B cell (primary cell): ENCODE data around the gene NPAT. TPM values are rescaled to one million over a fixed set of nuclear protein-coding genes. Genes with fewer than 3 reads are reported as not detected.

Experiments
- ATAC-seq: fragments of 200-7000 bp; cut with Tn5 transposase; one replicate; pipeline ENCODE4 v1.10.0; 2021; ENCODE audit warnings: low read depth, mild to moderate bottlenecking, moderate number of reproducible peaks, moderate library complexity
- CTCF ChIA-PET: fragments of 350-600 bp; sonication (Branson Sonifier 250); formaldehyde crosslinking; loops from one replicate; lab custom pipeline; 2021; ENCODE audit warnings: antibody characterized with exemption, inconsistent platforms; lab: Charles Lee
- POLR2A ChIA-PET: fragments of 350-600 bp; sonication (Branson Sonifier 250); formaldehyde crosslinking; loops from one replicate; lab custom pipeline; 2021; ENCODE audit warnings: antibody characterized with exemption; lab: Charles Lee
- DNase-seq: peaks from one replicate; pipeline ENCODE4 v3.0.0; 2013
- H2AFZ ChIP-seq: 2 replicates; pipeline ENCODE4 v1.6.1; 2012; ENCODE audit warnings: mild to moderate bottlenecking, low read depth, low read length; ENCODE audit not compliant: insufficient read depth, poor library complexity, severe bottlenecking
- H3K27ac ChIP-seq, 2 donors: 1 replicate in 1 of 2; 2 replicates in 1 of 2; pipeline ENCODE4 v1.5.1; 2012 to 2013; ENCODE audit warnings: low read length in 2 of 2, mild to moderate bottlenecking in 2 of 2, moderate library complexity in 1 of 2
- H3K27me3 ChIP-seq, 4 experiments: fragments of 200-600 bp in 1 of 4; sonication (generic) in 1 of 4; replicated peaks in 1 of 4; 1 replicate in 2 of 4; 2 replicates in 2 of 4; pipeline versions ENCODE4 v1.6.1 to v1.7.0; 2013 to 2016; ENCODE audit warnings: low read length in 3 of 4, mild to moderate bottlenecking in 2 of 4, mixed read lengths in 1 of 4, moderate library complexity in 1 of 4; ENCODE audit not compliant: insufficient read depth in 4 of 4, control insufficient read depth in 3 of 4; ENCODE audit errors: control extremely low read depth in 1 of 4
- H3K36me3 ChIP-seq, 2 experiments: replicated peaks in 1 of 2; 1 replicate in 1 of 2; 2 replicates in 1 of 2; pipeline versions ENCODE4 v1.6.1 to v1.7.1; 2013; ENCODE audit warnings: low read length in 1 of 2; ENCODE audit not compliant: insufficient read depth in 2 of 2, control insufficient read depth in 1 of 2; ENCODE audit errors: control extremely low read depth in 1 of 2, extremely low read depth in 1 of 2
- H3K4me1 ChIP-seq, 2 donors: fragments of 200-600 bp in 1 of 2; sonication (generic) in 1 of 2; 1 replicate in 1 of 2; 2 replicates in 1 of 2; pipeline versions ENCODE4 v1.5.1 to v1.6.1; 2013 to 2017; ENCODE audit warnings: low read length in 2 of 2; ENCODE audit not compliant: control insufficient read depth in 2 of 2, insufficient read depth in 2 of 2
- H3K4me2 ChIP-seq: replicated peaks from 2 replicates; pipeline ENCODE3; 2012; ENCODE audit warnings: mild to moderate bottlenecking, low read depth, low read length; ENCODE audit not compliant: poor library complexity, severe bottlenecking
- H3K4me3 ChIP-seq, 5 experiments: fragments of 200-600 bp in 1 of 5; sonication (generic) in 1 of 5; 1 replicate in 3 of 5; 2 replicates in 2 of 5; pipeline versions ENCODE4 v1.5.1 to v1.7.0; 2011 to 2016; ENCODE audit warnings: low read length in 4 of 5, mild to moderate bottlenecking in 4 of 5, low read depth in 2 of 5, control low read depth in 1 of 5, moderate library complexity in 1 of 5; ENCODE audit not compliant: insufficient read depth in 1 of 5; ENCODE audit errors: control extremely low read depth in 1 of 5, extremely low read depth in 1 of 5
- H3K79me2 ChIP-seq: fragments of 200-600 bp; sonication (generic); one replicate; pipeline ENCODE4 v1.6.0; 2016; ENCODE audit warnings: low read length; ENCODE audit not compliant: control insufficient read depth, insufficient read depth
- H3K9ac ChIP-seq: fragments of 200-600 bp; sonication (generic); 2 replicates; pipeline ENCODE4 v1.6.1; 2017; ENCODE audit warnings: mild to moderate bottlenecking, low read length, moderate library complexity
- H3K9me3 ChIP-seq, 3 donors: one replicate each; pipeline versions ENCODE4 v1.6.1 to v1.7.1; 2013; ENCODE audit warnings: low read length in 2 of 3; ENCODE audit not compliant: control insufficient read depth in 2 of 3, insufficient read depth in 1 of 3; ENCODE audit errors: control extremely low read depth in 1 of 3
- H4K20me1 ChIP-seq: 2 replicates; pipeline ENCODE4 v1.6.0; 2012; ENCODE audit warnings: mild to moderate bottlenecking, low read length; ENCODE audit not compliant: insufficient read depth, control insufficient read depth, poor library complexity, severe bottlenecking
- H3K27ac Mint-ChIP-seq: one replicate; pipeline ENCODE4 v1.8.0; 2021; ENCODE audit warnings: mixed read lengths
- H3K27me3 Mint-ChIP-seq: one replicate; pipeline ENCODE4 v1.8.0; 2021; ENCODE audit warnings: mixed read lengths
- H3K4me1 Mint-ChIP-seq: one replicate; pipeline ENCODE4 v1.8.0; 2021; ENCODE audit warnings: mixed read lengths
- H3K4me3 Mint-ChIP-seq: one replicate; pipeline ENCODE4 v1.8.0; 2021; ENCODE audit warnings: mixed read lengths
- H3K9me3 Mint-ChIP-seq: one replicate; pipeline ENCODE4 v1.8.0; 2022; ENCODE audit warnings: mixed read lengths; ENCODE audit not compliant: insufficient read depth
- EZH2 ChIP-seq: IDR thresholded peaks from 2 replicates; pipeline ENCODE4 v1.6.1; 2012; ENCODE audit warnings: borderline replicate concordance, low read depth, mild to moderate bottlenecking, moderate library complexity, low read length; ENCODE audit not compliant: insufficient read depth, poor library complexity, severe bottlenecking
- WGBS: methylation state at CpG from one replicate; pipeline ENCODE4 v1.1.5; 2013; ENCODE audit warnings: missing lambda C conversion rate; ENCODE audit not compliant: insufficient coverage; 5-methylcytosine and 5-hydroxymethylcytosine counted together
- intact Hi-C: fragments of 100-400 bp; cut with micrococcal nuclease; formaldehyde crosslinking; loops from one replicate; pipeline ENCODE4 v1.10.0; 2022
- polyA minus RNA-seq: library from RNA; depleted of rRNA, polyadenylated mRNA; stranded (reverse); fragments of >200 nt; gene quantifications from 2 replicates; pipeline ENCODE4 v1.2.3, GENCODE V29; 2012
- polyA plus RNA-seq: library from polyadenylated mRNA; depleted of rRNA; stranded (reverse); fragments of >200 nt; gene quantifications from 2 replicates; pipeline ENCODE4 v1.2.3, GENCODE V29; 2012
- total RNA-seq, 2 donors: library from RNA; stranded (reverse); fragments of 120-200 nt in 1 of 2; gene quantifications; 1 replicate in 1 of 2; 2 replicates in 1 of 2; pipeline versions ENCODE4 v1.2.3 to v1.2.4, GENCODE V29; 2013 to 2022
- TF ChIP-seq, protein P1 (sequence below): fragments of 200-600 bp; IDR thresholded peaks from one replicate; pipeline ENCODE4 v1.8.0; 2022; ENCODE audit warnings: antibody characterized with exemption, mild to moderate bottlenecking

The NPAT gene
- total RNA-seq (51.7 and 52.7 TPM in 2 replicates), polyA plus RNA-seq (8.8 and 10.3 TPM in 2 replicates), polyA minus RNA-seq (13.7 and 18.6 TPM in 2 replicates)
- total RNA-seq (2013) = 41.5 TPM

DNA sequence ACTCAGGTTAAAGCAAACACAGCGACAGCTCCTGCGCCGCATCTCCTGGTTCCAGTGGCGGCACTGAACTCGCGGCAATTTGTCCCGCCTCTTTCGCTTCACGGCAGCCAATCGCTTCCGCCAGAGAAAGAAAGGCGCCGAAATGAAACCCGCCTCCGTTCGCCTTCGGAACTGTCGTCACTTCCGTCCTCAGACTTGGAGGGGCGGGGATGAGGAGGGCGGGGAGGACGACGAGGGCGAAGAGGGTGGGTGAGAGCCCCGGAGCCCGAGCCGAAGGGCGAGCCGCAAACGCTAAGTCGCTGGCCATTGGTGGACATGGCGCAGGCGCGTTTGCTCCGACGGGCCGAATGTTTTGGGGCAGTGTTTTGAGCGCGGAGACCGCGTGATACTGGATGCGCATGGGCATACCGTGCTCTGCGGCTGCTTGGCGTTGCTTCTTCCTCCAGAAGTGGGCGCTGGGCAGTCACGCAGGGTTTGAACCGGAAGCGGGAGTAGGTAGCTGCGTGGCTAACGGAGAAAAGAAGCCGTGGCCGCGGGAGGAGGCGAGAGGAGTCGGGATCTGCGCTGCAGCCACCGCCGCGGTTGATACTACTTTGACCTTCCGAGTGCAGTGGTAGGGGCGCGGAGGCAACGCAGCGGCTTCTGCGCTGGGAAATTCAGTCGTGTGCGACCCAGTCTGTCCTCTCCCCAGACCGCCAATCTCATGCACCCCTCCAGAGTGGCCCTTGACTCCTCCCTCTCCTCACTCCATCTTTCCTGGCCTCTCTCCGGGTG, at the start of gene NPAT, which contains the start of gene ATM:
NPAT (minus strand) TSS at position 65 of the 774 bp plus-strand sequence. CDS start 102 bp downstream, outside the sequence.
ATM (plus strand) TSS at position 494 of the 774 bp plus-strand sequence. CDS start 4,558 bp downstream, outside the sequence.
- Mint-ChIP-seq H3K27me3 (no peaks in the 10 kb centered on the region), H3K9me3 (no peaks in the 10 kb centered on the region), H3K27ac (no peak within 1 kb of the TSS), H3K4me1 (peaks cover 62% of the 10 kb centered on the region), H3K4me3 (no peak within 1 kb of the TSS)
- Histone ChIP-seq H3K27ac (peak within 1 kb of the TSS; percentile 98 to 99), H3K4me2 (peak within 1 kb of the TSS; percentile 83), H2AFZ (peak within 1 kb of the TSS; percentile 90), H3K79me2 (peaks cover 90% of the 10 kb centered on the region), H3K9me3 (no peaks in the 10 kb centered on the region), H3K27me3 (no peaks in the 10 kb centered on the region), H3K36me3 (peaks cover 0 to 27% of the 10 kb centered on the region in 2 experiments), H4K20me1 (peaks cover 24% of the 10 kb centered on the region), H3K4me1 (peaks cover 58% of the 10 kb centered on the region in 2 donors), H3K4me3 (peak within 1 kb of the TSS; percentile 97 to 99 (median 98)), H3K9ac (peak within 1 kb of the TSS; percentile 99)
- intact Hi-C loops = loop anchor here (1.0 to 10.0 kb wide), 10 partner anchors 35 to 766 kb away; partner anchors contain the start of genes ACAT1, C11orf65, CUL5 and CWF19L2
- DNase-seq (peak; percentile 100), ATAC-seq (peak; percentile 81)
- TF ChIP-seq, protein P1, sequence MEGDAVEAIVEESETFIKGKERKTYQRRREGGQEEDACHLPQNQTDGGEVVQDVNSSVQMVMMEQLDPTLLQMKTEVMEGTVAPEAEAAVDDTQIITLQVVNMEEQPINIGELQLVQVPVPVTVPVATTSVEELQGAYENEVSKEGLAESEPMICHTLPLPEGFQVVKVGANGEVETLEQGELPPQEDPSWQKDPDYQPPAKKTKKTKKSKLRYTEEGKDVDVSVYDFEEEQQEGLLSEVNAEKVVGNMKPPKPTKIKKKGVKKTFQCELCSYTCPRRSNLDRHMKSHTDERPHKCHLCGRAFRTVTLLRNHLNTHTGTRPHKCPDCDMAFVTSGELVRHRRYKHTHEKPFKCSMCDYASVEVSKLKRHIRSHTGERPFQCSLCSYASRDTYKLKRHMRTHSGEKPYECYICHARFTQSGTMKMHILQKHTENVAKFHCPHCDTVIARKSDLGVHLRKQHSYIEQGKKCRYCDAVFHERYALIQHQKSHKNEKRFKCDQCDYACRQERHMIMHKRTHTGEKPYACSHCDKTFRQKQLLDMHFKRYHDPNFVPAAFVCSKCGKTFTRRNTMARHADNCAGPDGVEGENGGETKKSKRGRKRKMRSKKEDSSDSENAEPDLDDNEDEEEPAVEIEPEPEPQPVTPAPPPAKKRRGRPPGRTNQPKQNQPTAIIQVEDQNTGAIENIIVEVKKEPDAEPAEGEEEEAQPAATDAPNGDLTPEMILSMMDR = peak; percentile 77
- no peak for TF ChIP-seq EZH2
- CTCF ChIA-PET = interaction anchor here (0.6 to 4.9 kb wide), 12 partner anchors 11 to 214 kb away, joined by 3 to 46 read pairs (median 4); partner anchors contain the start of gene CUL5
- POLR2A ChIA-PET = interaction anchor here (0.5 to 3.3 kb wide), 9 partner anchors 14 to 296 kb away, joined by 3 to 46 read pairs (median 5); no protein-coding TSS in a partner anchor
- WGBS = under 1% methylated on average over 70 of the region's 70 CpGs

DNA sequence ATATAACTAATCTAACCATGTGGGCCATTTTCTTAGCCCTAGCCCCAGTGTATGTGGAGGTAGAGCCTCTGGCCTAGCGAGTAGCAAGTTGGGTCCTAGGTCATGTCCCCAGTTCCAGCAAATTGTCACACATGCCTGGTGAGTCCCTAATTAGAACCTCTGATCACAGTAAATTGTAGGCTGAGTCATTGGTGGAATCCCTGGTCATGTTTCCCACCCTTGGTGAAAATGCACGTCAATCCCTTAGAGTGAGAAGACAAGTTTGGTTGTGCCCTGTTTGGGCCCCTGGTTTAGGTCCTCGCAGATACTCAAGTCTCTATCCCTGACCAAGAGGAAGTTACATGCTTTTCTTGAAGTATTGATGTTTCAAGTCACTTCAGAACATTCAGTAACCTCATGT, 47.1 kb upstream of the NPAT start:
- DNase-seq (no peak), ATAC-seq (no peak)
- Histone ChIP-seq H4K20me1 (no peaks in the 10 kb centered on the region), H3K79me2 (no peaks in the 10 kb centered on the region), H3K4me2 (no peak overlapping the region), H3K4me3 (no peak overlapping the region), H2AFZ (no peak overlapping the region), H3K36me3 (peaks cover 6 to 48% of the 10 kb centered on the region in 2 experiments), H3K27me3 (no peaks in the 10 kb centered on the region), H3K4me1 (no peaks in the 10 kb centered on the region), H3K9me3 (no peaks in the 10 kb centered on the region), H3K9ac (no peak overlapping the region), H3K27ac (peak overlapping the region in 1 of 2 donors; percentile 30)
- WGBS = no CpG with 5 or more reads among the region's 3 CpGs
- intact Hi-C loops = no loop called here
- ChIA-PET POLR2A (no interaction called here), CTCF (no interaction called here)
- TF ChIP-seq, protein P1 = no peak
- no peak for TF ChIP-seq EZH2
- Mint-ChIP-seq H3K9me3 (peaks cover 2% of the 10 kb centered on the region), H3K27ac (no peak overlapping the region), H3K27me3 (no peaks in the 10 kb centered on the region), H3K4me3 (no peak overlapping the region), H3K4me1 (no peaks in the 10 kb centered on the region)
